Neuronal stem cell (in vitro differentiated cells): ENCODE measurements around the gene PAK5.

Experiments
- DNase-seq: peaks from one replicate; pipeline ENCODE4 v3.0.0-alpha.2; 2013; ENCODE audit warnings: low spot score
- H2AFZ ChIP-seq: one replicate; pipeline ENCODE4 v1.6.1; 2013; ENCODE audit warnings: mild to moderate bottlenecking, low read length, inconsistent platforms
- H2AK5ac ChIP-seq: 2 replicates; pipeline ENCODE4 v1.6.1; 2013; ENCODE audit warnings: low read depth, mild to moderate bottlenecking, inconsistent platforms, low read length, moderate library complexity, mixed read lengths
- H2BK120ac ChIP-seq: 2 replicates; pipeline ENCODE4 v1.6.1; 2013; ENCODE audit warnings: low read depth, mild to moderate bottlenecking, inconsistent platforms, low read length, moderate library complexity, mixed read lengths
- H2BK12ac ChIP-seq: one replicate; pipeline ENCODE4 v1.6.1; 2013; ENCODE audit warnings: low read length, inconsistent platforms
- H2BK15ac ChIP-seq: 2 replicates; pipeline ENCODE4 v1.6.1; 2013; ENCODE audit warnings: mild to moderate bottlenecking, low read length, inconsistent platforms, mixed read lengths
- H2BK5ac ChIP-seq: one replicate; pipeline ENCODE4 v1.6.1; 2013; ENCODE audit warnings: inconsistent platforms, mild to moderate bottlenecking, low read length, moderate library complexity
- H3K14ac ChIP-seq: one replicate; pipeline ENCODE4 v1.6.1; 2013; ENCODE audit warnings: low read length, inconsistent platforms
- H3K18ac ChIP-seq: 2 replicates; pipeline ENCODE4 v1.6.1; 2013; ENCODE audit warnings: low read length, inconsistent platforms
- H3K23ac ChIP-seq: 2 replicates; pipeline ENCODE4 v1.6.1; 2013; ENCODE audit warnings: low read depth, mild to moderate bottlenecking, mixed read lengths, low read length, inconsistent platforms; ENCODE audit not compliant: poor library complexity
- H3K27ac ChIP-seq: replicated peaks from 3 replicates; pipeline ENCODE4 v1.5.1; 2013; ENCODE audit warnings: low read length, inconsistent platforms
- H3K27me3 ChIP-seq, 3 experiments: 2 replicates each; pipeline ENCODE4 v1.6.1; 2013; ENCODE audit warnings: low read length in 3 of 3, mild to moderate bottlenecking in 2 of 3, inconsistent platforms in 1 of 3, low read depth in 1 of 3, mixed read lengths in 1 of 3, moderate library complexity in 1 of 3; ENCODE audit not compliant: control insufficient read depth in 3 of 3, insufficient read depth in 3 of 3
- H3K36me3 ChIP-seq, 2 donors: replicated peaks in 1 of 2; 2 replicates each; pipeline ENCODE4 v1.6.1; 2013; ENCODE audit warnings: low read length in 2 of 2; ENCODE audit not compliant: control insufficient read depth in 2 of 2, insufficient read depth in 2 of 2
- H3K4ac ChIP-seq: 2 replicates; pipeline ENCODE4 v1.6.1; 2013; ENCODE audit warnings: inconsistent platforms, mild to moderate bottlenecking, low read length, moderate library complexity
- H3K4me1 ChIP-seq, 2 donors: 1 replicate in 1 of 2; 2 replicates in 1 of 2; pipeline ENCODE4 v1.6.1; 2013; ENCODE audit warnings: low read length in 2 of 2, low read depth in 1 of 2; ENCODE audit not compliant: control insufficient read depth in 2 of 2, insufficient read depth in 1 of 2
- H3K4me2 ChIP-seq: one replicate; pipeline ENCODE4 v1.6.1; 2013; ENCODE audit warnings: mild to moderate bottlenecking, low read length, inconsistent platforms; ENCODE audit not compliant: insufficient read depth, poor library complexity, severe bottlenecking
- H3K4me3 ChIP-seq, 2 donors: 2 replicates each; pipeline ENCODE4 v1.5.1; 2013; ENCODE audit warnings: low read length in 2 of 2, mild to moderate bottlenecking in 2 of 2, inconsistent platforms in 1 of 2, moderate library complexity in 1 of 2
- H3K79me1 ChIP-seq: one replicate; pipeline ENCODE4 v1.6.1; 2013; ENCODE audit warnings: low read depth, mild to moderate bottlenecking, inconsistent platforms, low read length, moderate library complexity
- H3K9ac ChIP-seq: one replicate; pipeline ENCODE4 v1.6.1; 2013; ENCODE audit warnings: mild to moderate bottlenecking, low read depth, low read length, inconsistent platforms; ENCODE audit not compliant: poor library complexity
- H3K9me3 ChIP-seq, 2 donors: replicated peaks in 1 of 2; 2 replicates each; pipeline versions ENCODE3 to v1.6.1; 2013; ENCODE audit warnings: low read length in 2 of 2, mild to moderate bottlenecking in 2 of 2, inconsistent platforms in 1 of 2, low read depth in 1 of 2, mixed read lengths in 1 of 2, moderate library complexity in 1 of 2; ENCODE audit not compliant: control insufficient read depth in 2 of 2, insufficient read depth in 1 of 2
- H4K8ac ChIP-seq: one replicate; pipeline ENCODE4 v1.6.1; 2013; ENCODE audit warnings: low read depth, mild to moderate bottlenecking, inconsistent platforms, low read length, moderate library complexity
- H4K91ac ChIP-seq: one replicate; pipeline ENCODE4 v1.6.1; 2013; ENCODE audit warnings: low read length, low read depth, mild to moderate bottlenecking, inconsistent platforms; ENCODE audit not compliant: poor library complexity
- WGBS, 2 donors: extraction: QIAGEN DNeasy Blood & Tissue Kit; methylation state at CpG; one replicate each; pipeline ENCODE4 v1.1.7; 2013; ENCODE audit warnings: missing lambda C conversion rate in 2 of 2, mixed read lengths in 1 of 2; ENCODE audit not compliant: insufficient read length in 2 of 2, insufficient replicate concordance in 1 of 2; ENCODE audit errors: extremely low coverage in 2 of 2; 5-methylcytosine and 5-hydroxymethylcytosine counted together

Gene PAK5

DNA sequence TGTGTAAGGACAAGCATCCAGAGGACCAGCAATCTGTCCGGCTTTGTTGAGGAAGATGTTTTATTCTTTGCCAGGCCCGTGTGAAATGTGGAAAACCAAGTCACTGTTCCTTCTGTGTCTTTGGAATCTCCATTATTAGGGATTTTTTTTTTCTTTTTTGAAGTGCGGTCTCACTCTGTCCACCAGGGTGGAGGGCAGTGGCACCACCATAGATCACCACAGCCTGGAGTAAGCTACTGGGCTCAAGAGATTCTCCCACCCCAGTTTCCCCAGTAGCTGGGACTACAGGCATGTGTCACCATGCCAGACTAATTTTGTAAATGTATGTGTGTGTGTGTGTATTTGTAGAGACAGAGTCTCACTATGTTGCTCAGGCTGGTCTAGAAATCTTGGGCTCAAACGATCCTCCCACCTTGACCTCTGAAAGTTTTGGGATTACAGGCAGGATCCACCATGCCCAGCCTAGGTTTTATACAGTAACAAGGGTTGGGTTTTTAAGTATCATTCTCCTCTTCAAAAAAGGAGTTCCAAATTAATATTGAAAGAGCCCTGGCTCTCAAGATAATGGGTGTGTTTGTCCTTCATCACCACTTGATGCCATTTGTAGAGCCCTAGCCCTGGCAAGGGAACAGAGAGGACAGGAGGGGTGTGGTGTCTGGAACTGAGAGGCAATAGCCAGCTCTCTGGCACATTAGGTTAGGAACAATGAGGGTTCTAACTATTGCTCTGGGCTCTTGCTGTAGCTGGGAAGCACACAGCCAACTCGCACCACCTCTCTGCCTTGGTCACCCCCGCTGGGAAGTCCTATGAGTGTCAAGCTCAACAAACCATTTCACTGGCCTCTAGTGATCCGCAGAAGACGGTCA lies 321.3 kb downstream of the PAK5 start:
- Histone ChIP-seq H3K14ac (no peak overlapping the region), H3K27ac (no peak overlapping the region), H3K23ac (no peak overlapping the region), H4K8ac (no peak overlapping the region), H3K79me1 (no peaks in the 10 kb centered on the region), H4K91ac (no peak overlapping the region), H3K9me3 (no peaks in the 10 kb centered on the region), H3K4me3 (no peak overlapping the region), H3K4me2 (no peak overlapping the region), H3K18ac (no peak overlapping the region), H2AFZ (no peak overlapping the region), H2BK12ac (no peak overlapping the region), H2AK5ac (no peak overlapping the region), H3K27me3 (peaks cover 0 to 95% (median 22%) of the 10 kb centered on the region in 3 experiments), H2BK15ac (no peak overlapping the region), H2BK120ac (no peak overlapping the region), H3K9ac (no peak overlapping the region), H3K4me1 (peaks cover 13 to 35% of the 10 kb centered on the region in 2 donors), H3K4ac (no peak overlapping the region), H2BK5ac (no peak overlapping the region), H3K36me3 (no peaks in the 10 kb centered on the region)
- no CpG with 5 or more reads among the region's 8 CpGs for WGBS, 2 donors
- DNase-seq: no peak

DNA sequence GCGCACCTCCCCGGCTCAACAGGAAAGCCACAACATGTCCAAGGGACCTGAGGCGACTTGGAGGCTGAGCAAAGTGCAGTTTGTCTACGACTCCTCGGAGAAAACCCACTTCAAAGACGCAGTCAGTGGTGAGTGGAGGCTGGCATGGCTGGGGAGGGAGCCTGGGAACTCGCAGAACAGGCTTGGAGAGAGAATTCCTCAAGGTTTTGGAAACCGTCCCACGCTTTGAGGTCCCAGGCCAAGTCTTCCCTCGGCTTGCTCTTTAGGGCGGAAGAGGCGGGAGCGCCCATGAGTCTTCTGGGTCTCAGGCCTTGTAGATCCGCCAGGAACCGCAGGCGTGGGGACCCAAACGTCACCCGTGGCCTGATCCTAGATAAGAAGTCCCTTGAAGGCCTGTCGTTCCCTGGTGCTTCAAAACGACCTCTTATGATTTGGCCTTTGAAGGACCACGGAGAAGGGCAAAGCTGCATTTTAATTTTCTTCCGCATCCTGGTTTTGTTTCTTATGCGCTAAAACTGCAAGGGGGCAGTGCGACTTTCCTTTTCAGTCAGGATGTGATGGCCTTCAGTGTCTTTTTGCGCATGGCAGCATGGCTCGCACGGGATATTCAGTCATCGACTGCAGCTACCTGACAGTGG lies 322.5 kb downstream of the PAK5 start:
- Histone ChIP-seq H4K91ac (no peak overlapping the region), H3K4me3 (peak overlapping the region in 1 of 2 donors; percentile 71), H3K36me3 (no peaks in the 10 kb centered on the region), H3K27me3 (peaks cover 0 to 94% (median 26%) of the 10 kb centered on the region in 3 experiments), H2BK15ac (peak overlapping the region; percentile 3), H3K9me3 (no peaks in the 10 kb centered on the region), H2BK5ac (no peak overlapping the region), H2AK5ac (no peak overlapping the region), H3K9ac (no peak overlapping the region), H3K4me1 (peaks cover 13 to 33% of the 10 kb centered on the region in 2 donors), H4K8ac (no peak overlapping the region), H3K23ac (peak overlapping the region; percentile 26), H2BK12ac (peak overlapping the region; percentile 14), H3K79me1 (no peaks in the 10 kb centered on the region), H3K4ac (no peak overlapping the region), H3K14ac (no peak overlapping the region), H3K4me2 (peak overlapping the region; percentile 59), H3K27ac (no peak overlapping the region), H2BK120ac (peak overlapping the region; percentile 52), H2AFZ (peak overlapping the region; percentile 76), H3K18ac (peak overlapping the region; percentile 90)
- WGBS, 2 donors: no CpG with 5 or more reads among the region's 28 CpGs
- no peak for DNase-seq

DNA sequence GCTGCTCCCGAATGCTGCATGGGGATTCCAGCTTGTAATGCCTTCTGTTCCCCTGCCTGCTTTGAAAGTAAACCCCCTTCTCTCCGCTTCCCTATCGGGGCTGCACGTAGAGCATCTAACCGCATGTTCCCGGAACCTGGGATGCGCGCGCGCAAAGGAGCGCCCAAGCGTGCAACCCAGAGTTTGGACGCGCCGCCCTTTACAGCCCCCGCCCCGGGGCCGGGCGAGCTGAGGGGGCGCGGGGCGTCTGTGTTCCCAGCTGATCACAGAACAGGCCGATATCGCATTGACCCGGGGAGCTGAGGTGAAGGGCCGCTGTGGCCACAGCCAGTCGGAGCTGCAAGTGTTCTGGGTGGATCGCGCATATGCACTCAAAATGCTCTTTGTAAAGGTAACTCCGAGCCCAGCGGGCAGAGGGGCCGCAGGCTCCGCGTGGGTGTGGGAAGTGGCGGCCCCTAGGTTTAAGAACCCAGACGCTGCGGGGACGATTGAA lies 323.1 kb downstream of the PAK5 start:
- Histone ChIP-seq H2BK12ac (peak overlapping the region; percentile 14), H3K4me1 (peaks cover 13 to 29% of the 10 kb centered on the region in 2 donors), H4K91ac (no peak overlapping the region), H3K4me2 (peak overlapping the region; percentile 59), H3K36me3 (no peaks in the 10 kb centered on the region), H2AK5ac (no peak overlapping the region), H3K9ac (no peak overlapping the region), H3K9me3 (no peaks in the 10 kb centered on the region), H2AFZ (peak overlapping the region; percentile 76), H3K27ac (no peak overlapping the region), H2BK15ac (peak overlapping the region; percentile 3), H3K4ac (no peak overlapping the region), H3K27me3 (peaks cover 0 to 94% (median 27%) of the 10 kb centered on the region in 3 experiments), H3K79me1 (no peaks in the 10 kb centered on the region), H3K14ac (no peak overlapping the region), H3K18ac (peak overlapping the region; percentile 90), H2BK5ac (no peak overlapping the region), H4K8ac (no peak overlapping the region), H3K4me3 (peak overlapping the region in 1 of 2 donors; percentile 71), H2BK120ac (peak overlapping the region; percentile 52), H3K23ac (peak overlapping the region; percentile 26)
- WGBS, 2 donors: no CpG with 5 or more reads among the region's 38 CpGs
- DNase-seq: no peak

- H4K8ac ChIP-seq: no peak overlapping the region
- no peak for DNase-seq
- peak overlapping the region; percentile 14 for H2BK12ac ChIP-seq
- H3K36me3 ChIP-seq: no peaks in the 10 kb centered on the region
- no CpG with 5 or more reads among the region's 13 CpGs for WGBS, 2 donors
- no peak overlapping the region for H2BK5ac ChIP-seq
- H3K79me1 ChIP-seq: no peaks in the 10 kb centered on the region
- H3K14ac ChIP-seq: no peak overlapping the region
- peak overlapping the region in 1 of 2 donors; percentile 12 for H3K4me3 ChIP-seq
- peaks cover 0 to 94% (median 32%) of the 10 kb centered on the region in 3 experiments for H3K27me3 ChIP-seq
- no peak overlapping the region for H2AK5ac ChIP-seq
- peak overlapping the region; percentile 90 for H3K4me2 ChIP-seq
- peak overlapping the region; percentile 3 for H2BK15ac ChIP-seq
- H3K4ac ChIP-seq: no peak overlapping the region
- no peak overlapping the region for H2BK120ac ChIP-seq
- no peak overlapping the region for H4K91ac ChIP-seq
- no peak overlapping the region for H3K18ac ChIP-seq
- no peaks in the 10 kb centered on the region for H3K9me3 ChIP-seq
- H3K23ac ChIP-seq: no peak overlapping the region
- H2AFZ ChIP-seq: peak overlapping the region; percentile 76
- H3K27ac ChIP-seq: no peak overlapping the region
- peaks cover 13 to 23% of the 10 kb centered on the region in 2 donors for H3K4me1 ChIP-seq
- H3K9ac ChIP-seq: no peak overlapping the region
Measured at GRCh38 chr20:9515214-9515585, 323.7 kb downstream of the PAK5 start.
